Measurements from ENCODE around the gene C1orf35.

DNA sequence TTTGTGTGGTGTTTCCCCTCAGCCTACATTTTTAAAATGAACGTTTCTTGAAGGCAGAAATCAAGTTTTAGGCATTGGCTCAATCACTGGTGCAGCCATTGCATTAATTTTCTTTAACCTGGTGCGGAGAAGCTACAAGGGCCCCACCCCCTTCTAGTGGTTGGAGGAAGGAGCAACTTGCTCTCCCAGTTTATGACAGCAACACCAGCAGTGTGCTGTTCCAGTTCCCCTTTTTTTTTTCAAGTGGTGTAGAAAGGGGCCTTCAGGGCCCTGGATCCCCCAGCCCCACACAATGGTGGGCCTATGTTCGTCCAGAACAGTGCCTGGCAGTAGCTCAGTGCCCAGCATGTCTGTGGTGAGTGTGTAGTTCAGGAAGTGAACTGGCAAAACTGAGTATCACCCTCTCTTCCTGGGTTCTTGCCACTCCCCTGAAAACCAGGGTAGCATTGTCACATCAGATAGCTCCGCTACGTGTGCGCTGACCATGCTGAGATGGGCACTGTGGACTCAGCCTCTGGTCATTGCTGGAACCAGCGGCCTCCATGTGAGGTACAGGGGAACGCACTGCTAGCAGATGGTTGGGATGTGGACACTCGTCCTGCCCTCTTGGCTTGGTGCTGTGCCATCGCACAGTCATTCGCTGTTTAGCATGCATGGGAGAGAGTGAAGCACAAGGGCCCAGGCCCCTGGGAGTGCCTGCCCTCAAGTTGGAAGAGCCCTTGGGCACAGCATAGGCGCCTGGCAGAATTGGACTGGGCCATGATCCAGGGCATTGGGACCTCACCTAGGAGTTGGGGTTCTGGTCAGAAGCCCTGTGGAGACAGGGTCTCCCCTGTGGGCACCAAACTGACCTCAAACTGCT, 13.4 kb downstream of the C1orf35 start:
- no peak for TF ChIP-seq POLR2A (IDR thresholded peaks at IDR 0.05)
- TF ChIP-seq, protein P1, sequence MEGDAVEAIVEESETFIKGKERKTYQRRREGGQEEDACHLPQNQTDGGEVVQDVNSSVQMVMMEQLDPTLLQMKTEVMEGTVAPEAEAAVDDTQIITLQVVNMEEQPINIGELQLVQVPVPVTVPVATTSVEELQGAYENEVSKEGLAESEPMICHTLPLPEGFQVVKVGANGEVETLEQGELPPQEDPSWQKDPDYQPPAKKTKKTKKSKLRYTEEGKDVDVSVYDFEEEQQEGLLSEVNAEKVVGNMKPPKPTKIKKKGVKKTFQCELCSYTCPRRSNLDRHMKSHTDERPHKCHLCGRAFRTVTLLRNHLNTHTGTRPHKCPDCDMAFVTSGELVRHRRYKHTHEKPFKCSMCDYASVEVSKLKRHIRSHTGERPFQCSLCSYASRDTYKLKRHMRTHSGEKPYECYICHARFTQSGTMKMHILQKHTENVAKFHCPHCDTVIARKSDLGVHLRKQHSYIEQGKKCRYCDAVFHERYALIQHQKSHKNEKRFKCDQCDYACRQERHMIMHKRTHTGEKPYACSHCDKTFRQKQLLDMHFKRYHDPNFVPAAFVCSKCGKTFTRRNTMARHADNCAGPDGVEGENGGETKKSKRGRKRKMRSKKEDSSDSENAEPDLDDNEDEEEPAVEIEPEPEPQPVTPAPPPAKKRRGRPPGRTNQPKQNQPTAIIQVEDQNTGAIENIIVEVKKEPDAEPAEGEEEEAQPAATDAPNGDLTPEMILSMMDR (IDR thresholded peaks at IDR 0.05), result no peak
- no peak for TF ChIP-seq POLR2AphosphoS5 (IDR thresholded peaks at IDR 0.05)
